Measurements from ENCODE around the gene SAMD14.
"Not testable (repeated sequence)": the region's sequence is repeated elsewhere in the genome, so short reads cannot be mapped to it uniquely, and the experiment has no call there.

The SAMD14 gene

DNA sequence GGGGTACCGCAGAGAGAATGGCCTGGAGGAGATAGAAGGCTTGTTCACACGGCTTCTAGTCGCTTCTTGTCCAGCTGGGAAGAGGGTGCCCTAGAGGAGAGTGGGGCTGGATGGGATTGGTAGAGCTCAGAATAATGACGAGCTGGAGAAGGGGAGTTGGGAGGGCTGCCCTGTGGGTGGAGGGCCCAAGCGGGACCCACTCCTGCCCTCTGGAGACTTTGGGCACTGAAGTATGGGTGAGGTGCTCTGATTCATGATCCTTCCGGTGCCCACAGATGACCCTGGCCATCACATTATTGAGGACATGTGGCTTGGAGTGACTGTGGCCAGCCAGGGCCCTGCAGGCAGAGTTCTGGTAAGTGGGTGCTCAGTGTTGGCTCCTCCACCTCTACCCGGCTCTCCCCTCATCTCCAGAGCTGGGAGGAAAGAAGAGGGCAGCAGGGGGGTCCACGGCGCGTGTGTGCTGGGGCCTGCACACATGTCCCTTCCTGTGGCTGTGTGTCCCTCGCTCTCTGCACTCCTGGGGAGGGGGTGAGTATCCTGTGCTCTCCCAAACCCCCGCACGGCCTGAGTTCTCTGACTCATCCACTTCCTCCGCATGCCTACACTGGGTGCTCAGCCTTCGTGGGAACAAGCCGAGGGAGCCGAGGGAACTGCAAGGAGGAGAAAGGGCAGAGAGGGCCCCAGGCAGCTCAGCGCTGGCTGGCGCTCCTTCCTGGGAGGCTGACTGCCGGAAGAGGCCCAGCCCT is 65.5 kb downstream of the SAMD14 start:
- POLR2A ChIA-PET, result no interaction called here
- Histone ChIP-seq H3K27me3 (replicated peaks in 2 of 5; ENCODE audit: control insufficient read depth in 4 of 5, insufficient read depth in 5 of 5, low read length in 4 of 5) (no peaks in the 10 kb centered on the region), H3K9me3 (ENCODE audit: control extremely low read depth in 1 of 5, control insufficient read depth in 4 of 5, insufficient read depth in 2 of 5, low read depth in 1 of 5, low read length in 4 of 5) (no peaks in the 10 kb centered on the region), H3K4me1 (ENCODE audit: control extremely low read depth in 1 of 4, control insufficient read depth in 4 of 4, insufficient read depth in 4 of 4, low read length in 3 of 4) (peaks cover 0 to 19% (median 6%) of the 10 kb centered on the region in 4 experiments), H3K36me3 (ENCODE audit: control insufficient read depth in 4 of 4, insufficient read depth in 4 of 4, low read length in 3 of 4) (no peaks in the 10 kb centered on the region), H3K27ac (ENCODE audit: insufficient read depth in 1 of 2, low read depth in 1 of 2, low read length in 2 of 2, poor library complexity in 1 of 2, severe bottlenecking in 2 of 2) (no peak overlapping the region), H3K4me3 (ENCODE audit: control insufficient read depth in 1 of 7, extremely low read depth in 1 of 7, insufficient read depth in 4 of 7, low read depth in 2 of 7, low read length in 6 of 7) (no peak overlapping the region)
- 73% methylated on average over 16 of the region's 20 CpGs for WGBS (ENCODE audit: insufficient coverage)
- peak in 2 of 3 donors; percentile 29 to 37 for DNase-seq
- CTCF ChIA-PET, result interaction anchor here (0.9 to 1.4 kb wide), 3 partner anchors 9 to 30 kb away, joined by 3 to 4 read pairs (median 3); no protein-coding TSS in a partner anchor

DNA sequence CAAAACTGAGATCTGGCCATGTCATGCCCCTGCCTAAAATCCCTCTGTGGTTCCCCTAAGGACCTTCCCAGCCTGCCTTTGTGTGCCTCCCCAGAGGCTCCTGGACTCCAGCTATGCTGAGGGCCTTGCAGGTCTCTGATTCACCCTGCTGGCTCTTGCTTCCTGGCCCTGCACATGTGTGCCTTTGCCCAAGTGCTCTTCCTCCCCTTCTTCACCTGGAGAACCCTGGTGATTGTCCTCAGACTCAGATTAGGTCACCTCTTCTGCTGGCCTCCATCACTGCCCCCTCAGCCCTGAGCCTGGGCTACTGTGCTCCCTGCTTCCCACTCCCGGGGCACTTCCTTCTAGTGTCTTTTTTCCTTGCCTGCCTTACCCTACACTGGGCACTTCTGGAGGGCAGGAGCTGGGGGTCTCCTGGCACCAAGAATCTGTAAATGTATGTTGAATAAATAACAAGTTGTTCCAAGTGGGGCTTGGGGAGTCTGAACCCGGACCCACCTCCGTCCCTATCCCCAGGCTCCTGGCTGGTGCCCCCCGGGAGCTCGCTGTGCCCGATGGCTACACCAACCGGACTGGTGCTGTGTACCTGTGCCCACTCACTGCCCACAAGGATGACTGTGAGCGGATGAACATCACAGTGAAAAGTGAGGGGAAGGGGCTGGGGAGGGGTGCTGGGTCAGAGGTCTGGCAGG is 66.3 kb downstream of the SAMD14 start:
- peaks cover 0 to 4% (median 0%) of the 10 kb centered on the region in 5 experiments for H3K27me3 ChIP-seq (replicated peaks in 2 of 5; ENCODE audit: control insufficient read depth in 4 of 5, insufficient read depth in 5 of 5, low read length in 4 of 5)
- H3K4me3 ChIP-seq (ENCODE audit: control insufficient read depth in 1 of 7, extremely low read depth in 1 of 7, insufficient read depth in 4 of 7, low read depth in 2 of 7, low read length in 6 of 7), result no peak overlapping the region
- ChIA-PET CTCF (interaction anchor here (0.9 to 1.4 kb wide), 3 partner anchors 10 to 30 kb away, joined by 3 to 4 read pairs (median 3); no protein-coding TSS in a partner anchor), POLR2A (no interaction called here)
- no peaks in the 10 kb centered on the region for H3K9me3 ChIP-seq (ENCODE audit: control extremely low read depth in 1 of 5, control insufficient read depth in 4 of 5, insufficient read depth in 2 of 5, low read depth in 1 of 5, low read length in 4 of 5)
- H3K4me1 ChIP-seq (ENCODE audit: control extremely low read depth in 1 of 4, control insufficient read depth in 4 of 4, insufficient read depth in 4 of 4, low read length in 3 of 4), result peaks cover 0 to 19% (median 6%) of the 10 kb centered on the region in 4 experiments
- WGBS (ENCODE audit: insufficient coverage), result 100% methylated on average over 6 of the region's 8 CpGs
- H3K27ac ChIP-seq (ENCODE audit: insufficient read depth in 1 of 2, low read depth in 1 of 2, low read length in 2 of 2, poor library complexity in 1 of 2, severe bottlenecking in 2 of 2), result no peak overlapping the region
- H3K36me3 ChIP-seq (ENCODE audit: control insufficient read depth in 4 of 4, insufficient read depth in 4 of 4, low read length in 3 of 4), result no peaks in the 10 kb centered on the region
- no peak for DNase-seq

DNA sequence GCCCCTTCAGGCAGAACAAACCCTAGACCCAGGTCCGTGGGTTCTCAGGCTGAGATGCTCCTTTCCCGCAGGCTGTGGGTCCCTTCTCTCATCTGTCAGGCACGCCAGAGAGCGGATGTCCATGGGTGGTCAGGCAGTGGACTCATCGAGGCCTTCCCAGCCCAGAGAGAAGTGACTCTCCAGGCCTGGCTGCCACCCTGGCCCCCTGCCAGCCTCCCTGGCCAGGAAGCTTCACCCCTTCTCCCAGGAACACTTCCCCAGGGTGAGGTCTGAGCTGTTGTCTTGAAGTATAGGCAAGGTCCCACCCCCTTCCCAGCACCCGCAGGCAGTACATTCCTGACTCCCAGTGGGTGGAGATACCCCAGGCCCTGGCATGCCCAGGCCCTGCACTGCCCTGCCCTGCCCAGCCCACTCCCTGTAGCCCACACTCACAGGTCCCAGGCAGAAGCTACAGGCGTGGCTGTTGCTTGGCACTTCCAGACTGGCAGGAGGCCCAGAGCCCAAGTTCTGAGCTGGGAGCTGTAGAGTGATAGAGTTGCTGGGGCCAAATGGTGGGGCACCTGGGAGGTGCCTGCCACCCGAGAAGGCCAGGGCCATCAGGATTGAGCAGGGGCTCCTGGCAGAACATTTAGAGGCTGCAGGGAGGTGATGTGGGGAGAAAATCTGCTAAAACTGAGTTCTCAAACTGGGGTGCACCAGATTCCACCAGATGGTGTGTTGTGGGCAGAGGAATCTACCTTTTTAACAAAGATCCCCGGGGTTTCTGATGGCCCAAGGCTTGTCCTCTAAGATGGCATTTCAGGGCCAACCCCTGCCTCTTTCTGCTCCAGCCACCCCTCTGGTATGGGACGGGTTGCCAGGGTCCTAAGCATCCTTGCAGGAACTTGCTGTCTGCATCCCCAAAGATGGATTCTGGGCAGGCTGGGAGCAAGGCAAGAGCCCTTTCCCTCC is 67.4 kb downstream of the SAMD14 start:
- Histone ChIP-seq H3K4me3 (ENCODE audit: control insufficient read depth in 1 of 7, extremely low read depth in 1 of 7, insufficient read depth in 4 of 7, low read depth in 2 of 7, low read length in 6 of 7) (no peak overlapping the region), H3K36me3 (ENCODE audit: control insufficient read depth in 4 of 4, insufficient read depth in 4 of 4, low read length in 3 of 4) (no peaks in the 10 kb centered on the region), H3K27me3 (replicated peaks in 2 of 5; ENCODE audit: control insufficient read depth in 4 of 5, insufficient read depth in 5 of 5, low read length in 4 of 5) (peaks cover 0 to 10% (median 7%) of the 10 kb centered on the region in 5 experiments), H3K9me3 (ENCODE audit: control extremely low read depth in 1 of 5, control insufficient read depth in 4 of 5, insufficient read depth in 2 of 5, low read depth in 1 of 5, low read length in 4 of 5) (no peaks in the 10 kb centered on the region), H3K4me1 (ENCODE audit: control extremely low read depth in 1 of 4, control insufficient read depth in 4 of 4, insufficient read depth in 4 of 4, low read length in 3 of 4) (peaks cover 0 to 20% (median 6%) of the 10 kb centered on the region in 4 experiments), H3K27ac (ENCODE audit: insufficient read depth in 1 of 2, low read depth in 1 of 2, low read length in 2 of 2, poor library complexity in 1 of 2, severe bottlenecking in 2 of 2) (no peak overlapping the region)
- ChIA-PET CTCF (interaction anchor here (1.0 to 1.2 kb wide), 2 partner anchors 24 to 194 kb away, joined by 3 read pairs; no protein-coding TSS in a partner anchor), POLR2A (no interaction called here)
- WGBS (ENCODE audit: insufficient coverage), result 98% methylated on average over 10 of the region's 10 CpGs
- no peak for DNase-seq

DNA sequence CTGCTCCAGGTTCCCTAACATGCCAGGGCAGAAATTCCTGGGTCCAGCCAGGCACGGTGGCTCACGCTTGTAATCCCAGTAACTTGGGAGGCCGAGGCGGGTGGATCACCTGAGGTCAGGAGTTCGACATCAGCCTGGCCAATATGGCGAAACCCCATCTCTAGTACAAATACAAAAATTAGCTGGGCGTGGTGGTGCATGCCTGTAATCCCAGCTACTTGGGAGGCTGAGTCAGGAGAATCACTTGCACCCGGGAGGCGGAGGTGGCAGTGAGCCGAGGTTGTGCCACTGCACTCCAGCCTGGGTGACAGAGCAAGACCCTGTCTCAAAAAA is 68.3 kb downstream of the SAMD14 start:
- ChIA-PET CTCF (interaction anchor here (1.2 to 2.3 kb wide), 3 partner anchors 10 to 32 kb away, joined by 3 to 6 read pairs (median 3); no protein-coding TSS in a partner anchor), POLR2A (interaction anchor here (0.7 kb wide), 1 partner anchor 16 kb away, joined by 6 read pairs; no protein-coding TSS in a partner anchor)
- not testable (repeated sequence) for H3K4me3 ChIP-seq (ENCODE audit: control insufficient read depth in 1 of 7, extremely low read depth in 1 of 7, insufficient read depth in 4 of 7, low read depth in 2 of 7, low read length in 6 of 7); H3K27ac ChIP-seq (ENCODE audit: insufficient read depth in 1 of 2, low read depth in 1 of 2, low read length in 2 of 2, poor library complexity in 1 of 2, severe bottlenecking in 2 of 2); H3K36me3 ChIP-seq (ENCODE audit: control insufficient read depth in 4 of 4, insufficient read depth in 4 of 4, low read length in 3 of 4); H3K9me3 ChIP-seq (ENCODE audit: control extremely low read depth in 1 of 5, control insufficient read depth in 4 of 5, insufficient read depth in 2 of 5, low read depth in 1 of 5, low read length in 4 of 5); DNase-seq
- 100% methylated on average over 4 of the region's 10 CpGs for WGBS (ENCODE audit: insufficient coverage)
- H3K4me1 ChIP-seq (ENCODE audit: control extremely low read depth in 1 of 4, control insufficient read depth in 4 of 4, insufficient read depth in 4 of 4, low read length in 3 of 4), result peaks cover 0 to 29% (median 11%) of the 10 kb centered on the region in 4 experiments
- peaks cover 0 to 19% (median 12%) of the 10 kb centered on the region in 5 experiments for H3K27me3 ChIP-seq (replicated peaks in 2 of 5; ENCODE audit: control insufficient read depth in 4 of 5, insufficient read depth in 5 of 5, low read length in 4 of 5)

DNA sequence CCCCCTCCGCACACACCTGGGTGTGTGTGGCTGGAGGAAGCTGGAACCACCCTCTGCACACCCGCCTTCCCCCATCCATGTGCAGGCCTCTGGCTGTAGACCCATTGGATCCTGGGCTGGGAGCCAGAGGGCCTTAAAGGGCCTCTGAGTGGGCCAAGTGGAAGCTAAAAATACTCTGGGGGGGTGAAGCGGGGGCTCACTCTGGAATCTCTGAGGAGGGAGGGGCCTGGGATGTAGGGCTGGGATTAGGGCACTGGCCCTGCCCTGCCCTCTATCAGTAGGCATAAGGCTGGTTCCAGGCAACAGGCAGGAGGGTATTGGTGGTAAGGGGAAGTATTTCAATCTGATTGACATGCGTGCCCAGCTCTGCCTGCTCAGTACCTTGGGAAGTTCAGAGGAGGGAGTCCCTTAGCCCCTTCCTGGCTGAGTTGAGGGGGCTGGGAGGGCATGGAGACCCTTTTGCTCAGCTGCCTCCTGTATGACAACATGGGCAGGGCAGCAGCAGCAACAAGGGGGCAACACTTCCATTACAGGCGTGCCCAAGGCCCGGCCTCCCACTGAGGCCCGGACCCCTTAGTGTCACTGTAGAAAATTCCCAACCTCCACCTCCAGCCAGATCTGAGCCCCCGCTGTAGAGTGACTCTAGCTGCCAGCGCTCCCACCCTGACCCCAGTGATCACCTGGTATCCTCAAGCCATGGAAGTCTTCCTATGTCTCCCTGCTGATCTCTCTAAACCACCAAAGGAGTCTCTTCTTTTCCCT is 68.8 kb downstream of the SAMD14 start:
- no peak overlapping the region for H3K27ac ChIP-seq (ENCODE audit: insufficient read depth in 1 of 2, low read depth in 1 of 2, low read length in 2 of 2, poor library complexity in 1 of 2, severe bottlenecking in 2 of 2)
- peaks cover 0 to 34% (median 16%) of the 10 kb centered on the region in 4 experiments for H3K4me1 ChIP-seq (ENCODE audit: control extremely low read depth in 1 of 4, control insufficient read depth in 4 of 4, insufficient read depth in 4 of 4, low read length in 3 of 4)
- POLR2A ChIA-PET, result interaction anchor here (0.7 kb wide), 1 partner anchor 15 kb away, joined by 6 read pairs; no protein-coding TSS in a partner anchor
- DNase-seq, result no peak
- 97% methylated on average over 7 of the region's 9 CpGs for WGBS (ENCODE audit: insufficient coverage)
- H3K4me3 ChIP-seq (ENCODE audit: control insufficient read depth in 1 of 7, extremely low read depth in 1 of 7, insufficient read depth in 4 of 7, low read depth in 2 of 7, low read length in 6 of 7), result no peak overlapping the region
- CTCF ChIA-PET, result interaction anchor here (0.9 to 2.3 kb wide), 5 partner anchors 9 to 54 kb away, joined by 3 to 6 read pairs (median 3); no protein-coding TSS in a partner anchor
- peaks cover 0 to 25% (median 12%) of the 10 kb centered on the region in 5 experiments for H3K27me3 ChIP-seq (replicated peaks in 2 of 5; ENCODE audit: control insufficient read depth in 4 of 5, insufficient read depth in 5 of 5, low read length in 4 of 5)
- no peaks in the 10 kb centered on the region for H3K9me3 ChIP-seq (ENCODE audit: control extremely low read depth in 1 of 5, control insufficient read depth in 4 of 5, insufficient read depth in 2 of 5, low read depth in 1 of 5, low read length in 4 of 5)
- H3K36me3 ChIP-seq (ENCODE audit: control insufficient read depth in 4 of 4, insufficient read depth in 4 of 4, low read length in 3 of 4), result no peaks in the 10 kb centered on the region
